GM23248 (cell line): ENCODE results near the gene THRA. TPM values are rescaled to one million over a fixed set of nuclear protein-coding genes. Genes with fewer than 3 reads are reported as not detected.
A peak's percentile ranks its signal among the peaks of the same experiment; 100 is the strongest.

Experiments
- DNase-seq: peaks from one replicate; pipeline ENCODE4 v3.0.0-alpha.2; 2015
- H2AFZ ChIP-seq: fragments of 200-600 bp; sonication (generic); 2 replicates; pipeline ENCODE4 v1.6.1; 2016; ENCODE audit warnings: antibody characterized with exemption
- H3F3A ChIP-seq: fragments of 200-600 bp; sonication (generic); 2 replicates; pipeline ENCODE4 v1.6.1; 2016; ENCODE audit warnings: mild to moderate bottlenecking, antibody characterized with exemption, mixed run types; ENCODE audit not compliant: insufficient read depth
- H3K27ac ChIP-seq: fragments of 200-600 bp; sonication (generic); 2 replicates; pipeline ENCODE4 v1.5.1; 2016; ENCODE audit warnings: mild to moderate bottlenecking
- H3K27me3 ChIP-seq: fragments of 200-600 bp; sonication (generic); replicated peaks from 2 replicates; pipeline ENCODE4 v1.6.1; 2016; ENCODE audit warnings: mild to moderate bottlenecking; ENCODE audit not compliant: insufficient read depth
- H3K36me3 ChIP-seq: fragments of 200-600 bp; sonication (generic); 2 replicates; pipeline ENCODE4 v1.6.1; 2016; ENCODE audit warnings: low read depth, mild to moderate bottlenecking
- H3K4me1 ChIP-seq: fragments of 200-600 bp; sonication (generic); 2 replicates; pipeline ENCODE4 v1.6.1; 2016; ENCODE audit warnings: mild to moderate bottlenecking; ENCODE audit not compliant: insufficient read depth
- H3K4me2 ChIP-seq: fragments of 200-600 bp; sonication (generic); one replicate; pipeline ENCODE4 v1.6.1; 2016; ENCODE audit warnings: mild to moderate bottlenecking; ENCODE audit not compliant: unreplicated experiment
- H3K4me3 ChIP-seq: fragments of 200-600 bp; sonication (generic); 2 replicates; pipeline ENCODE4 v1.5.1; 2016; ENCODE audit warnings: mild to moderate bottlenecking
- H3K79me2 ChIP-seq: fragments of 200-600 bp; sonication (generic); 2 replicates; pipeline ENCODE4 v1.6.1; 2016; ENCODE audit warnings: mild to moderate bottlenecking; ENCODE audit not compliant: insufficient read depth
- H3K9ac ChIP-seq: fragments of 200-600 bp; sonication (generic); 2 replicates; pipeline ENCODE4 v1.6.1; 2016; ENCODE audit warnings: mild to moderate bottlenecking
- H3K9me2 ChIP-seq: fragments of 200-600 bp; sonication (generic); 2 replicates; pipeline ENCODE4 v1.6.1; 2016; ENCODE audit warnings: mixed run types, mild to moderate bottlenecking, moderate library complexity; ENCODE audit not compliant: insufficient read depth
- H3K9me3 ChIP-seq: fragments of 200-600 bp; sonication (generic); one replicate; pipeline ENCODE4 v1.6.1; 2017; ENCODE audit warnings: low read depth
- H4K20me1 ChIP-seq: fragments of 200-600 bp; sonication (generic); 2 replicates; pipeline ENCODE4 v1.6.0; 2016; ENCODE audit not compliant: insufficient read depth
- EZH2 ChIP-seq: fragments of 200-600 bp; sonication (generic); IDR thresholded peaks from 2 replicates; pipeline ENCODE4 v1.6.1; 2018; ENCODE audit warnings: antibody characterized with exemption, mild to moderate bottlenecking; ENCODE audit not compliant: insufficient read depth, poor library complexity, severe bottlenecking
- EZH2phosphoT487 ChIP-seq: fragments of 200-600 bp; sonication (generic); IDR thresholded peaks from 2 replicates; pipeline ENCODE4 v1.6.1; 2018; ENCODE audit warnings: antibody characterized with exemption, moderate library complexity, mild to moderate bottlenecking, low read depth; ENCODE audit not compliant: insufficient read depth
- WGBS, 2 experiments: methylation state at CpG; one replicate each; pipeline ENCODE4 v1.1.6; 2015 to 2017; ENCODE audit warnings: low lambda C conversion rate in 2 of 2, low coverage in 1 of 2; ENCODE audit errors: missing lambda C conversion rate in 2 of 2; 5-methylcytosine and 5-hydroxymethylcytosine counted together
- in situ Hi-C: fragments of 300-500 bp; cut with MboI; formaldehyde crosslinking; loops from 2 replicates; pipeline ENCODE4 v1.15.0; 2020
- polyA plus RNA-seq: library from polyadenylated mRNA; unstranded; fragments of >200 nt; fragmentation: Nextera tagmentation; extraction: Ambion mirVana; gene quantifications from 2 replicates; pipeline ENCODE4 v1.2.1, GENCODE V29; 2016
- total RNA-seq: library from RNA; depleted of rRNA; stranded (reverse); fragments of >200 nt; shearing (Covaris generic); gene quantifications from 2 replicates; pipeline ENCODE4 v1.2.3, GENCODE V29; 2014

The THRA gene
- total and polyA plus RNA-seq, 2 experiments from 2014 or later, result 15.8 to 33.3 TPM

- in situ Hi-C loops, result no loop called here
- H3K9ac ChIP-seq, result peak overlapping the region; percentile 91
- peaks cover 8% of the 10 kb centered on the region; the same call in 1 of the 2 replicates for H3K36me3 ChIP-seq
- H2AFZ ChIP-seq, result no peak overlapping the region; the same call in 1 of the 2 replicates
- WGBS, 2 experiments, result 16 to 25% methylated on average over 9 of the region's 9 CpGs
- peak overlapping the region; percentile 91 for H3K4me2 ChIP-seq
- H3K27me3 ChIP-seq, result no peaks in the 10 kb centered on the region
- no peaks in the 10 kb centered on the region for H4K20me1 ChIP-seq
- H3K9me3 ChIP-seq, result no peaks in the 10 kb centered on the region
- no peak for TF ChIP-seq EZH2phosphoT487
- no peak for TF ChIP-seq EZH2
- peak overlapping the region; percentile 76 for H3K4me3 ChIP-seq
- peak overlapping the region; percentile 99 for H3K27ac ChIP-seq
- H3F3A ChIP-seq, result peaks cover 23% of the 10 kb centered on the region
- H3K4me1 ChIP-seq, result peaks cover 40% of the 10 kb centered on the region
- peak; percentile 90 for DNase-seq
- peaks cover 28% of the 10 kb centered on the region for H3K79me2 ChIP-seq
- no peaks in the 10 kb centered on the region for H3K9me2 ChIP-seq
Observed at GRCh38 chr17:40097931-40098845, 35.4 kb downstream of the THRA start.

DNA sequence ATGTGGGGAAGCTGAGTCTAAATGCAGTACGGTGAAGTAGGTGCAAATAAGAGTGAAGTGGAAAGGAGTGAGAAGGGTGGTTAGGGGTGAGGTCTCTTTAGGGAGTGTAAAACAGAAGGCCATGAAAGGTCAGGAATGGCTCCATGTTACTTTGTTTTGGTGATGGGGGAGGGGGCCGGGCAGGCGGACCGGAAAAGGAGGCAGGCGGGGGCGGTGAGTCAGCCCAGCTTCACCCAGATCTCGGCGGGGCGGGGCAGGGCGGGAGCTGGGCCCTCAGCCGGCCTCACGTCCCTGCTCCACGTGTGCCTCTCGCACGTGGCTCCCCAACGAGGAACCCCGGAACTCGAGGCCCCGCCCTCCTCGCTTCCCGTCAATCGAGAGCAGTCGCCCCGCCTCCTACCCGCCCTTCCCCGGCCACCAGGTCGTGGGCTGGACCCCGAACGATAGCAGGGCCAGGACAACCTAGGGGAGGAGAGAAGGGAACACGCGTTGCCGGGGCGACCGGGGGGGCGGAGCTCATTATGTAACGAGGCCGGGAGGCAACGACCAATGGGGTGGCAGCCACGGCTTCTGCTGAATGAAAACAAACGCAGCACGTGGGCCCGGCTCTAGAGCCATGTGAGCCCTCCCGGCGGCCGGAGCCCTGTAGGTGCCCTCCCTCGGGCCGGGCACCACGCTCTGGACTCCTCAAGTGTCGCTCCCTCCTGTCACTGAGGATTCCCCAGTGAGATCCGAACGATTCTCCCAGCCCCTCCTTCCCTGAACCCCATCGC, 36.3 kb downstream of the THRA start:
- peaks cover 6% of the 10 kb centered on the region; the same call in 1 of the 2 replicates for H3K36me3 ChIP-seq
- no peak overlapping the region; the same call in 1 of the 2 replicates for H2AFZ ChIP-seq
- peak overlapping the region; percentile 99 for H3K9ac ChIP-seq
- H3K4me2 ChIP-seq, result peak overlapping the region; percentile 94
- no peaks in the 10 kb centered on the region for H3K9me2 ChIP-seq
- H4K20me1 ChIP-seq, result no peaks in the 10 kb centered on the region
- peak overlapping the region; percentile 99 for H3K27ac ChIP-seq
- peaks cover 23% of the 10 kb centered on the region for H3F3A ChIP-seq
- peaks cover 28% of the 10 kb centered on the region for H3K79me2 ChIP-seq
- in situ Hi-C loops, result no loop called here
- peak; percentile 100 for DNase-seq
- H3K4me1 ChIP-seq, result peaks cover 31% of the 10 kb centered on the region
- H3K27me3 ChIP-seq, result no peaks in the 10 kb centered on the region
- no peak for TF ChIP-seq EZH2phosphoT487
- TF ChIP-seq EZH2, result no peak
- 1% methylated on average over 32 to 51 of the region's 52 CpGs for WGBS, 2 experiments
- peak overlapping the region; percentile 86 for H3K4me3 ChIP-seq
- no peaks in the 10 kb centered on the region for H3K9me3 ChIP-seq

DNA sequence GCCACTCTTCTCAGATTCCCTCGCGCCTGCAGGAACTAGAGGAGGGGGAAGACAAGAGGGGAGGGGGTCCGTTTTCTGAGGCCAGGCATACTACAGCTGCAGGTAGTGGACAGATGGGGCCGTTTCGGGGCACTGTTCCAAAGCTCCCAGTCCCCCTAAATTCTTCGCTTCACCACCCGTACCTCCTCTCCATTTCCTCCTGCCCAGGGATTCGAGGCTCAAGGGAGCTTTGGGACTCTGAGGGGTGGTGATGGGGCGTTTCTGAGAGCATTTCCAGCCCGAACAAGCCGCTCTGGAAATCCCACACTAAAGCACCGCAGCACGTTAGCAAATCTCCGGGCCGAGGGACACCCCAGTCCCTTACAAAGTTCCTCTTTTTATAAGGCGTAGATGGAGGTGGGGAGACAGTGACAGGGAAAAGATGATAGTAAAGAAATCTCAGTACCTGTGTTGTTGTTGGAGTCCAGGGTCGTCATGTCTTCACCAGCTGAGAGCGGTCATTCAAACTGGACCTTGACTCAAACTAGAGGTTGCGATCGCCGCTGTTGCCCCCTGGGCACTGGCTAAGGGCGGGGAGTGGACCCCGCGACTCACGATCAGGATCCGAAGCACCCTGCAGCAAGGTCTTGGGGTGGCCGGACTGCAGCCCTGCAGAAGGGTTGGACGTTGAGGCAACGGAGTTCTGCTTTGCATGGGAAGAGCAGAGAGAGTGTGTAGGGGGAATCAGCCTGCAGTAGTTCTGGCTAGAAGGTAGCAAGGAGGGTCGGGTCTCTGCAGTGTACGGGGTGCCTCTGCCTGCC, 37.1 kb downstream of the THRA start:
- Histone ChIP-seq H2AFZ (no peak overlapping the region), H3F3A (peaks cover 20% of the 10 kb centered on the region; the same call in 1 of the 2 replicates), H3K9ac (peak overlapping the region; percentile 99), H4K20me1 (no peaks in the 10 kb centered on the region), H3K36me3 (peaks cover 3% of the 10 kb centered on the region; the same call in 1 of the 2 replicates), H3K79me2 (peaks cover 28% of the 10 kb centered on the region), H3K9me2 (no peaks in the 10 kb centered on the region), H3K4me2 (peak overlapping the region; percentile 94), H3K4me1 (peaks cover 25% of the 10 kb centered on the region), H3K9me3 (no peaks in the 10 kb centered on the region), H3K27ac (peak overlapping the region; percentile 99), H3K4me3 (peak overlapping the region; percentile 86), H3K27me3 (no peaks in the 10 kb centered on the region)
- in situ Hi-C loops, result no loop called here
- DNase-seq, result peak; percentile 55
- no peak for TF ChIP-seq EZH2
- 0 out of 2 replicates have a peak, but pooled peaks have one; percentile 43 for TF ChIP-seq EZH2phosphoT487
- 1% methylated on average over 30 to 31 of the region's 31 CpGs for WGBS, 2 experiments

- DNase-seq, result no peak
- Histone ChIP-seq H3K9me3 (no peaks in the 10 kb centered on the region), H3K4me1 (peaks cover 31% of the 10 kb centered on the region), H3F3A (peaks cover 20% of the 10 kb centered on the region; the same call in 1 of the 2 replicates), H3K4me3 (peak within 1 kb of the TSS; percentile 86), H3K27ac (peak within 1 kb of the TSS; percentile 99), H3K27me3 (no peaks in the 10 kb centered on the region), H4K20me1 (no peaks in the 10 kb centered on the region), H3K9ac (peak within 1 kb of the TSS; percentile 99), H3K9me2 (no peaks in the 10 kb centered on the region), H2AFZ (peak within 1 kb of the TSS; percentile 48; the same call in 1 of the 2 replicates), H3K4me2 (peak within 1 kb of the TSS; percentile 96), H3K36me3 (no peaks in the 10 kb centered on the region; the same call in 1 of the 2 replicates), H3K79me2 (peaks cover 28% of the 10 kb centered on the region)
- in situ Hi-C loops, result no loop called here
- WGBS, 2 experiments, result 0 to 2% methylated on average over 16 of the region's 16 CpGs
- TF ChIP-seq EZH2phosphoT487, result no peak
- no peak for TF ChIP-seq EZH2
Observed at GRCh38 chr17:40100419-40100668, 37.6 kb downstream of the THRA start, which contains the start of gene NR1D1. Gene NR1D1, minus strand, starts transcription at chr17:40100589. Its CDS starts 495 bp downstream, at chr17:40100094.
